Vagina (tissue), 2 donors: ENCODE measurements around the gene DGKI.

Experiments used
- POLR2AphosphoS5 ChIP-seq, 2 donors: sonication (generic); formaldehyde crosslinking; IDR thresholded peaks; one replicate each; pipeline ENCODE4 v1.9.0; 2017; ENCODE audit warnings: antibody characterized with exemption in 2 of 2, mild to moderate bottlenecking in 2 of 2, low read depth in 1 of 2; ENCODE audit not compliant: insufficient read depth in 1 of 2
- TF ChIP-seq, protein P1 (sequence below), 3 experiments: fragments of 450-650 bp in 2 of 3; fragments of 200-600 bp in 1 of 3; sonication (generic) in 1 of 3; IDR thresholded peaks; one replicate each; pipeline ENCODE4 v1.5.1; 2017 to 2019; ENCODE audit warnings: antibody characterized with exemption in 3 of 3, mild to moderate bottlenecking in 2 of 3, moderate library complexity in 2 of 3

DNA sequence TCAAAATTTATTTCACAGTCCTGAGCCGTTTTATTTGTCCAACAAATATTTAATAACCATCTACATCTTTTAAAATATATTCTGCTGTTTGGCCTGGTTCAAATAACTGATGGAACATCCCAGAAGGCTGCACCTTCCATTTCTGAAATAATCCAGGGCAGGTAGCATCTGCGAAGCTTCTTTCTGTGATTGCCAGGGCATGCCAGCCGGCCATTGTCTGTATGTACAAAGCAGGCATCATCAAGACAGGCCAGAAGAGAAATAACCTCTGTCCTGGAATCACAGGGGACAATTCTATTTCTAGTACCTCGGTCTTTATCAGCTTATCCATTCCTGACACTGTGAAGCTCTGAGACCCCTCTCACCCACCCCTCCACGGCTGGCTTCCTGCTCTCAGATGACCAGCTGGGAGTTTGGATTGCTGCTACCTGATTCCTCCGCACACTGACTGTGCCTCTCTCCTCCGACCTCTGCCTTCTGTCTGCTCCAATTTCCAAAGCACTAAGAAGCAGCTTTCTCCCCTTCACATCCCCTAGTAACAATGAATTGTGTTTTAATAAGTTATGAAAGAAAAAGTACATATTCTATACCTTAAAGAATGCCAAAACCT lies 8.0 kb downstream of the DGKI start:
- TF ChIP-seq, protein P1, sequence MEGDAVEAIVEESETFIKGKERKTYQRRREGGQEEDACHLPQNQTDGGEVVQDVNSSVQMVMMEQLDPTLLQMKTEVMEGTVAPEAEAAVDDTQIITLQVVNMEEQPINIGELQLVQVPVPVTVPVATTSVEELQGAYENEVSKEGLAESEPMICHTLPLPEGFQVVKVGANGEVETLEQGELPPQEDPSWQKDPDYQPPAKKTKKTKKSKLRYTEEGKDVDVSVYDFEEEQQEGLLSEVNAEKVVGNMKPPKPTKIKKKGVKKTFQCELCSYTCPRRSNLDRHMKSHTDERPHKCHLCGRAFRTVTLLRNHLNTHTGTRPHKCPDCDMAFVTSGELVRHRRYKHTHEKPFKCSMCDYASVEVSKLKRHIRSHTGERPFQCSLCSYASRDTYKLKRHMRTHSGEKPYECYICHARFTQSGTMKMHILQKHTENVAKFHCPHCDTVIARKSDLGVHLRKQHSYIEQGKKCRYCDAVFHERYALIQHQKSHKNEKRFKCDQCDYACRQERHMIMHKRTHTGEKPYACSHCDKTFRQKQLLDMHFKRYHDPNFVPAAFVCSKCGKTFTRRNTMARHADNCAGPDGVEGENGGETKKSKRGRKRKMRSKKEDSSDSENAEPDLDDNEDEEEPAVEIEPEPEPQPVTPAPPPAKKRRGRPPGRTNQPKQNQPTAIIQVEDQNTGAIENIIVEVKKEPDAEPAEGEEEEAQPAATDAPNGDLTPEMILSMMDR (IDR thresholded peaks at IDR 0.05), result no peak
- no peak for TF ChIP-seq POLR2AphosphoS5 (IDR thresholded peaks at IDR 0.05; ENCODE audit: insufficient read depth in 1 of 2, low read depth in 1 of 2)
